ENCODE measurements around the gene DARS1.

DARS1 gene

DNA sequence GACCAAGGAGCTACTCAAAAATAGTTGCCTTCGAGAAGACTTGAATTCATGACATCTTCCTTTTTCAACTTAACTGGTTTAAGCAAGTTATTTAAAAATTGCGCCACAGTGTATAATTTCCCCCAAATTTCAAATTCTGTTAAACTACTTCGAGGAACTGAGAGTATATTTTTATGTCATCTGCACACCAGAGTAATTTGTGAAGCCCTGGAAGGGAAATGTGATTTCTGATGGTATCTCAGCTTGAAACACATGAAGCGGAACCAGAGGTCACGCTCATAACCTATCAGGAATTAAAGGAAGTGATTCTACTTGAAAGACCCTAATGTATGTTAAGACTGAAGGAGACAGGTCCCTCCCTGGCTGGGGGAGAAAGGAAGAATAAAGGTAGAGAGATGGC, 33.9 kb upstream of the DARS1 start (continued):
- TF ChIP-seq ESRRG (CRISPR knock-in tag; IDR thresholded peaks at IDR 0.05) (no peak), TCF4 (CRISPR knock-in tag; IDR thresholded peaks at IDR 0.05; ENCODE audit: borderline replicate concordance) (no peak), ZNF565 (CRISPR knock-in tag; conservative IDR thresholded peaks at IDR 0.05; ENCODE audit: low read depth) (no peak)
- TF ChIP-seq, protein P1, sequence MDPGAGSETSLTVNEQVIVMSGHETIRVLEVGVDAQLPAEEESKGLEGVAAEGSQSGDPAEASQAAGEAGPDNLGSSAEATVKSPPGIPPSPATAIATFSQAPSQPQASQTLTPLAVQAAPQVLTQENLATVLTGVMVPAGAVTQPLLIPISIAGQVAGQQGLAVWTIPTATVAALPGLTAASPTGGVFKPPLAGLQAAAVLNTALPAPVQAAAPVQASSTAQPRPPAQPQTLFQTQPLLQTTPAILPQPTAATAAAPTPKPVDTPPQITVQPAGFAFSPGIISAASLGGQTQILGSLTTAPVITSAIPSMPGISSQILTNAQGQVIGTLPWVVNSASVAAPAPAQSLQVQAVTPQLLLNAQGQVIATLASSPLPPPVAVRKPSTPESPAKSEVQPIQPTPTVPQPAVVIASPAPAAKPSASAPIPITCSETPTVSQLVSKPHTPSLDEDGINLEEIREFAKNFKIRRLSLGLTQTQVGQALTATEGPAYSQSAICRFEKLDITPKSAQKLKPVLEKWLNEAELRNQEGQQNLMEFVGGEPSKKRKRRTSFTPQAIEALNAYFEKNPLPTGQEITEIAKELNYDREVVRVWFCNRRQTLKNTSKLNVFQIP (CRISPR knock-in tag; IDR thresholded peaks at IDR 0.05; ENCODE audit: borderline replicate concordance, low read depth) = no peak

DNA sequence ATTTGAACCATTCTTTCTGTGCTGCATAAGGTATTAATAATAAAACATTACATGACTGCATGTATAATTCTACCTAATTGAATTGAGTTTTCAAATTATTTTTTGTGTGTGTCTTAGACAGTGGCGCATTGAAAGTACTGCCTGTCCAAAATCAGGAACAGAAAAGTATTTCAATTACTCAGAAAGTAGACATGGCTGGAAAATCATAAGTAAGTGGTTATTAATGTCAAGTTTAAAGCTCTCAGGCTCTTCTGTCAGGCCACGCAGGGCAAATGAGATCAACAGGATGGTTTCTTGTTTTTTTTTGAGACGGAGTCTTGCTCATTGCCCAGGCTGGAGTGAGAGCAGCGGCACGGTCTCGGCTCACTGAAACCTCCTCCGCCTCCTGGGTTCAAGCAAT, 32.4 kb upstream of the DARS1 start:
- no peak for ATAC-seq

DNA sequence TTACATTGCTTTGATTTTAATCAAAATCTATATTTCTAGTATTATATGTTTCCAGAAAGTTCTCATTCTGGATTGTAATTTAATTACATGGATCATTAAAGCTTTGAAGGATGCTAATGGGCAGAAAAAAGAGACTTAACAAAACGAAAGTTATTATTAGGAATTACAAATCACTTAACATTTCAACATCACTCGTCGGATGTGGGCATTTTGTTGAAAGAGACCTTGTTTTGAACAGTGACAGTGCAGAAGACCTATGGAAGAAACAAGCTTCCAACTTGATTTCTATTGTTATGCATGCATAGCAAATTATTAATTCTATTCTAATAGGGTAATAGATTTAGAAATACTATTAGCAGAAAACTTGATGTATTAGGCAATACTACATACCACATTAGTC, 31.4 kb upstream of the DARS1 start:
- TF ChIP-seq OSR1 (CRISPR knock-in tag; IDR thresholded peaks at IDR 0.05) (no peak), ZNF8 (CRISPR knock-in tag; IDR thresholded peaks at IDR 0.05) (no peak), SNAI2 (CRISPR knock-in tag; IDR thresholded peaks at IDR 0.05) (no peak), CSDC2 (CRISPR knock-in tag; IDR thresholded peaks at IDR 0.05) (no peak), ISL1 (CRISPR knock-in tag; IDR thresholded peaks at IDR 0.05) (no peak), ZNF565 (CRISPR knock-in tag; conservative IDR thresholded peaks at IDR 0.05; ENCODE audit: low read depth) (no peak)
- TF ChIP-seq, protein P2, sequence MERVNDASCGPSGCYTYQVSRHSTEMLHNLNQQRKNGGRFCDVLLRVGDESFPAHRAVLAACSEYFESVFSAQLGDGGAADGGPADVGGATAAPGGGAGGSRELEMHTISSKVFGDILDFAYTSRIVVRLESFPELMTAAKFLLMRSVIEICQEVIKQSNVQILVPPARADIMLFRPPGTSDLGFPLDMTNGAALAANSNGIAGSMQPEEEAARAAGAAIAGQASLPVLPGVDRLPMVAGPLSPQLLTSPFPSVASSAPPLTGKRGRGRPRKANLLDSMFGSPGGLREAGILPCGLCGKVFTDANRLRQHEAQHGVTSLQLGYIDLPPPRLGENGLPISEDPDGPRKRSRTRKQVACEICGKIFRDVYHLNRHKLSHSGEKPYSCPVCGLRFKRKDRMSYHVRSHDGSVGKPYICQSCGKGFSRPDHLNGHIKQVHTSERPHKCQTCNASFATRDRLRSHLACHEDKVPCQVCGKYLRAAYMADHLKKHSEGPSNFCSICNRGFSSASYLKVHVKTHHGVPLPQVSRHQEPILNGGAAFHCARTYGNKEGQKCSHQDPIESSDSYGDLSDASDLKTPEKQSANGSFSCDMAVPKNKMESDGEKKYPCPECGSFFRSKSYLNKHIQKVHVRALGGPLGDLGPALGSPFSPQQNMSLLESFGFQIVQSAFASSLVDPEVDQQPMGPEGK (CRISPR knock-in tag; IDR thresholded peaks at IDR 0.05; ENCODE audit: borderline replicate concordance) = no peak
- ATAC-seq = no peak

More for the DNA sequence above, 32.4 kb upstream of the DARS1 start:
- TF ChIP-seq CSDC2 (CRISPR knock-in tag; IDR thresholded peaks at IDR 0.05) (no peak), ZFP30 (CRISPR knock-in tag; IDR thresholded peaks at IDR 0.05) (no peak)

DNA sequence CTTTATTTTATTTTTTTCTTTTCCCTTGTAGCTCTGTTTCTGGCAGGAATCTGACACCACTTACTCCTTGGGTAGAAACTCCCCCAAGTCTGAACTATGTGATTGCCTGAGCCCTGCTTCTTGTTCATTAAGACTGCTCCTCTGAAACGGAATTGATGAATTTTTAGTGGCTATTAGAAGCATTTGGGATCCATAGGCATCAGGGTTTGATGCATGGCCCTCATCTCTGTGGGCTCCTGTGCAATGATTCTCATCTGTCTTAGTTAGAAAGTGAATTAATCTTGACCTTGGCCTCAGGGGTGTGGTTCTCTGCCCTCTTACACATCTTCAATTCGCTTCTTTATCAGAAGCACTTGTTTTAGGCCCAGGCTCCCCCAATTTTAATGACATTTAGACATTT, 31.0 kb upstream of the DARS1 start:
- ATAC-seq = no peak
- TF ChIP-seq ESRRG (CRISPR knock-in tag; IDR thresholded peaks at IDR 0.05) (no peak), ZC3H10 (CRISPR knock-in tag; IDR thresholded peaks at IDR 0.05) (no peak), ZNF70 (CRISPR knock-in tag; IDR thresholded peaks at IDR 0.05) (no peak), RARB (CRISPR knock-in tag; IDR thresholded peaks at IDR 0.05) (no peak), CSDC2 (CRISPR knock-in tag; IDR thresholded peaks at IDR 0.05) (no peak), BACH2 (CRISPR knock-in tag; IDR thresholded peaks at IDR 0.05; ENCODE audit: borderline replicate concordance) (no peak), ZNF8 (CRISPR knock-in tag; IDR thresholded peaks at IDR 0.05) (no peak), ZNF565 (CRISPR knock-in tag; conservative IDR thresholded peaks at IDR 0.05; ENCODE audit: low read depth) (no peak), TCF4 (CRISPR knock-in tag; IDR thresholded peaks at IDR 0.05; ENCODE audit: borderline replicate concordance) (no peak), ARNTL (CRISPR knock-in tag; IDR thresholded peaks at IDR 0.05; ENCODE audit: borderline replicate concordance, low read depth) (no peak), SNAI2 (CRISPR knock-in tag; IDR thresholded peaks at IDR 0.05) (no peak), OSR1 (CRISPR knock-in tag; IDR thresholded peaks at IDR 0.05) (no peak), ZFP3 (CRISPR knock-in tag; IDR thresholded peaks at IDR 0.05) (no peak), TOX (CRISPR knock-in tag; IDR thresholded peaks at IDR 0.05; ENCODE audit: borderline replicate concordance) (no peak)
- TF ChIP-seq, protein P3, sequence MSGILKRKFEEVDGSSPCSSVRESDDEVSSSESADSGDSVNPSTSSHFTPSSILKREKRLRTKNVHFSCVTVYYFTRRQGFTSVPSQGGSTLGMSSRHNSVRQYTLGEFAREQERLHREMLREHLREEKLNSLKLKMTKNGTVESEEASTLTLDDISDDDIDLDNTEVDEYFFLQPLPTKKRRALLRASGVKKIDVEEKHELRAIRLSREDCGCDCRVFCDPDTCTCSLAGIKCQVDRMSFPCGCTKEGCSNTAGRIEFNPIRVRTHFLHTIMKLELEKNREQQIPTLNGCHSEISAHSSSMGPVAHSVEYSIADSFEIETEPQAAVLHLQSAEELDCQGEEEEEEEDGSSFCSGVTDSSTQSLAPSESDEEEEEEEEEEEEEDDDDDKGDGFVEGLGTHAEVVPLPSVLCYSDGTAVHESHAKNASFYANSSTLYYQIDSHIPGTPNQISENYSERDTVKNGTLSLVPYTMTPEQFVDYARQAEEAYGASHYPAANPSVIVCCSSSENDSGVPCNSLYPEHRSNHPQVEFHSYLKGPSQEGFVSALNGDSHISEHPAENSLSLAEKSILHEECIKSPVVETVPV (CRISPR knock-in tag; IDR thresholded peaks at IDR 0.05) = no peak
- TF ChIP-seq, protein P2 (CRISPR knock-in tag; IDR thresholded peaks at IDR 0.05; ENCODE audit: borderline replicate concordance) = no peak
- TF ChIP-seq, protein P4, sequence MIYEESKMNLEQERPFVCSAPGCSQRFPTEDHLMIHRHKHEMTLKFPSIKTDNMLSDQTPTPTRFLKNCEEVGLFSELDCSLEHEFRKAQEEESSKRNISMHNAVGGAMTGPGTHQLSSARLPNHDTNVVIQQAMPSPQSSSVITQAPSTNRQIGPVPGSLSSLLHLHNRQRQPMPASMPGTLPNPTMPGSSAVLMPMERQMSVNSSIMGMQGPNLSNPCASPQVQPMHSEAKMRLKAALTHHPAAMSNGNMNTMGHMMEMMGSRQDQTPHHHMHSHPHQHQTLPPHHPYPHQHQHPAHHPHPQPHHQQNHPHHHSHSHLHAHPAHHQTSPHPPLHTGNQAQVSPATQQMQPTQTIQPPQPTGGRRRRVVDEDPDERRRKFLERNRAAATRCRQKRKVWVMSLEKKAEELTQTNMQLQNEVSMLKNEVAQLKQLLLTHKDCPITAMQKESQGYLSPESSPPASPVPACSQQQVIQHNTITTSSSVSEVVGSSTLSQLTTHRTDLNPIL (CRISPR knock-in tag; IDR thresholded peaks at IDR 0.05; ENCODE audit: low read depth) = no peak
- TF ChIP-seq, protein P5, sequence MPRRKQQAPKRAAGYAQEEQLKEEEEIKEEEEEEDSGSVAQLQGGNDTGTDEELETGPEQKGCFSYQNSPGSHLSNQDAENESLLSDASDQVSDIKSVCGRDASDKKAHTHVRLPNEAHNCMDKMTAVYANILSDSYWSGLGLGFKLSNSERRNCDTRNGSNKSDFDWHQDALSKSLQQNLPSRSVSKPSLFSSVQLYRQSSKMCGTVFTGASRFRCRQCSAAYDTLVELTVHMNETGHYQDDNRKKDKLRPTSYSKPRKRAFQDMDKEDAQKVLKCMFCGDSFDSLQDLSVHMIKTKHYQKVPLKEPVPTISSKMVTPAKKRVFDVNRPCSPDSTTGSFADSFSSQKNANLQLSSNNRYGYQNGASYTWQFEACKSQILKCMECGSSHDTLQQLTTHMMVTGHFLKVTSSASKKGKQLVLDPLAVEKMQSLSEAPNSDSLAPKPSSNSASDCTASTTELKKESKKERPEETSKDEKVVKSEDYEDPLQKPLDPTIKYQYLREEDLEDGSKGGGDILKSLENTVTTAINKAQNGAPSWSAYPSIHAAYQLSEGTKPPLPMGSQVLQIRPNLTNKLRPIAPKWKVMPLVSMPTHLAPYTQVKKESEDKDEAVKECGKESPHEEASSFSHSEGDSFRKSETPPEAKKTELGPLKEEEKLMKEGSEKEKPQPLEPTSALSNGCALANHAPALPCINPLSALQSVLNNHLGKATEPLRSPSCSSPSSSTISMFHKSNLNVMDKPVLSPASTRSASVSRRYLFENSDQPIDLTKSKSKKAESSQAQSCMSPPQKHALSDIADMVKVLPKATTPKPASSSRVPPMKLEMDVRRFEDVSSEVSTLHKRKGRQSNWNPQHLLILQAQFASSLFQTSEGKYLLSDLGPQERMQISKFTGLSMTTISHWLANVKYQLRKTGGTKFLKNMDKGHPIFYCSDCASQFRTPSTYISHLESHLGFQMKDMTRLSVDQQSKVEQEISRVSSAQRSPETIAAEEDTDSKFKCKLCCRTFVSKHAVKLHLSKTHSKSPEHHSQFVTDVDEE (CRISPR knock-in tag; IDR thresholded peaks at IDR 0.05) = no peak
- TF ChIP-seq, protein P1 (CRISPR knock-in tag; IDR thresholded peaks at IDR 0.05; ENCODE audit: borderline replicate concordance, low read depth) = no peak
